ENCODE measurements around the gene TBC1D22A.

- TF ChIP-seq CTCF (IDR thresholded peaks at IDR 0.05; ENCODE audit: extremely low read depth in 1 of 2, insufficient read depth in 1 of 2, low read depth in 1 of 2, low read length in 2 of 2) (no peak), POLR2A (IDR thresholded peaks at IDR 0.05; ENCODE audit: low read depth, low read length) (no peak), JUN (IDR thresholded peaks at IDR 0.05; ENCODE audit: borderline replicate concordance, insufficient read depth, insufficient read length, low read depth) (no peak), MAX (IDR thresholded peaks at IDR 0.05; ENCODE audit: insufficient read depth, insufficient read length) (no peak), FOS (IDR thresholded peaks at IDR 0.05; ENCODE audit: borderline replicate concordance, insufficient read depth, low read length) (no peak), POLR2AphosphoS5 (IDR thresholded peaks at IDR 0.05; ENCODE audit: insufficient read depth, low read depth, low read length) (no peak), EZH2 (IDR thresholded peaks at IDR 0.05; ENCODE audit: borderline replicate concordance, low read depth, low read length, severe bottlenecking) (no peak), MYC (IDR thresholded peaks at IDR 0.05; ENCODE audit: low read depth, low read length) (no peak)
These were observed 275.9 kb downstream of the TBC1D22A start for GRCh38 chr22:47038206-47038835.
